ENCODE measurements around the gene RBX1. TPM values are rescaled to one million over a fixed set of nuclear protein-coding genes. Genes with fewer than 3 reads are reported as not detected.
"Not testable (repeated sequence)": the region's sequence is repeated elsewhere in the genome, so short reads cannot be mapped to it uniquely, and the experiment has no call there.

Gene RBX1
- 10 to 100 TPM; 21.6 to 52.4 (median 38.8) TPM for total RNA-seq

- peaks cover 0 to 52% (median 18%) of the 10 kb centered on the region in 3 donors for H3K4me1 ChIP-seq
- H3K36me3 ChIP-seq: peaks cover 0 to 26% of the 10 kb centered on the region in 2 donors
- peak within 1 kb of the TSS; percentile 74 to 77 for H3K4me3 ChIP-seq
- peak within 1 kb of the TSS; percentile 92 to 97 (median 96) for H3K27ac ChIP-seq
- H3K9me3 ChIP-seq: no peaks in the 10 kb centered on the region
- ATAC-seq: peak; percentile 97
- no peaks in the 10 kb centered on the region for H3K27me3 ChIP-seq
- WGBS, 2 donors (ENCODE audit: low coverage in 1 of 2): 0% methylated on average over 1 to 10 of the region's 86 CpGs
- TF ChIP-seq POLR2AphosphoS5 (IDR thresholded peaks at IDR 0.05): peak; percentile 85
- no peak for TF ChIP-seq EP300 (IDR thresholded peaks at IDR 0.05)
- TF ChIP-seq POLR2A (IDR thresholded peaks at IDR 0.05): peak; percentile 84 to 88
- TF ChIP-seq CTCF (IDR thresholded peaks at IDR 0.05): no peak
Observed at GRCh38 chr22:40950962-40951794, at the start of gene RBX1. RBX1 (plus strand) TSS chr22:40951378; CDS start chr22:40951399, 21 bp downstream.

- Histone ChIP-seq H3K4me1 (no peaks in the 10 kb centered on the region), H3K4me3 (no peak overlapping the region), H3K9me3 (no peaks in the 10 kb centered on the region), H3K27me3 (no peaks in the 10 kb centered on the region), H3K27ac (no peak overlapping the region), H3K36me3 (peaks cover 0 to 61% of the 10 kb centered on the region in 2 donors)
- 100% methylated on average over 1 of the region's 1 CpG for WGBS, 2 donors (ENCODE audit: low coverage in 1 of 2)
- no peak for TF ChIP-seq POLR2A (IDR thresholded peaks at IDR 0.05)
- no peak for TF ChIP-seq CTCF (IDR thresholded peaks at IDR 0.05)
- no peak for TF ChIP-seq POLR2AphosphoS5 (IDR thresholded peaks at IDR 0.05)
- TF ChIP-seq EP300 (IDR thresholded peaks at IDR 0.05): no peak
- ATAC-seq: no peak
Observed at GRCh38 chr22:40904101-40904500, 47.1 kb upstream of the RBX1 start.

- 91 to 93% methylated on average over 2 to 6 of the region's 6 CpGs for WGBS, 2 donors (ENCODE audit: low coverage in 1 of 2)
Observed at GRCh38 chr22:40908895-40909294, 42.3 kb upstream of the RBX1 start.

DNA sequence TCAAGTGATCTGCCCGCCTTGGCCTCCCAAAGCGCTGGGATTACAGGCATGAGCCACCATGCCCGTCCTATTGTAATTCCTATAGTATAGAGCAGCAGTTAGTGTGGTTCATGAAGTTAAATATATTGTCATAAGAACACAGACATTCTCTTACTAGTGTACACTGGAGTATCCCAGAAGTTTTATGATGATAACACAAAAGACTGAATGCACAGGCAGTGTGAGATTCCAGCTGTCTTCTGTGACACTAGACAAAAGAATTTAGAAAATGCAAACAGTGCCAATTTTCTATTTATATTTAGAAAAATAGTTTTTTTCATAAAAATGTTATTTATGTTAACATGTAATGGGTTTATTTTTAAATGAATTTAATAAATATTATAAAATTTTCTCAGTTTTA is 39.4 kb upstream of the RBX1 start:
- H3K4me1 ChIP-seq: no peaks in the 10 kb centered on the region
- WGBS, 2 donors (ENCODE audit: low coverage in 1 of 2): 100% methylated on average over 1 of the region's 3 CpGs; no CpG with 5 or more reads in 1 of the 2 donors
- peaks cover 0 to 94% of the 10 kb centered on the region in 2 donors for H3K36me3 ChIP-seq
- no peaks in the 10 kb centered on the region for H3K27me3 ChIP-seq
- H3K4me3 ChIP-seq: no peak overlapping the region
- no peaks in the 10 kb centered on the region for H3K9me3 ChIP-seq
- no peak overlapping the region for H3K27ac ChIP-seq
- no peak for ATAC-seq
- TF ChIP-seq POLR2A (IDR thresholded peaks at IDR 0.05) (no peak), POLR2AphosphoS5 (IDR thresholded peaks at IDR 0.05) (no peak), CTCF (IDR thresholded peaks at IDR 0.05) (no peak), EP300 (IDR thresholded peaks at IDR 0.05) (no peak)

More at GRCh38 chr22:40908895-40909294, 42.3 kb upstream of the RBX1 start:
- Histone ChIP-seq H3K4me1 (no peaks in the 10 kb centered on the region), H3K4me3 (no peak overlapping the region), H3K27me3 (no peaks in the 10 kb centered on the region), H3K36me3 (peaks cover 0 to 85% of the 10 kb centered on the region in 2 donors), H3K27ac (no peak overlapping the region), H3K9me3 (no peaks in the 10 kb centered on the region)
- TF ChIP-seq CTCF (IDR thresholded peaks at IDR 0.05): no peak
- no peak for TF ChIP-seq EP300 (IDR thresholded peaks at IDR 0.05)
- TF ChIP-seq POLR2AphosphoS5 (IDR thresholded peaks at IDR 0.05): no peak
- no peak for TF ChIP-seq POLR2A (IDR thresholded peaks at IDR 0.05)
- no peak for ATAC-seq

- not testable (repeated sequence) for H3K27ac ChIP-seq, ATAC-seq, H3K4me1 ChIP-seq, H3K4me3 ChIP-seq, H3K9me3 ChIP-seq, H3K27me3 ChIP-seq
- 83 to 100% methylated on average over 1 to 2 of the region's 6 CpGs for WGBS, 2 donors (ENCODE audit: low coverage in 1 of 2)
- H3K36me3 ChIP-seq: peaks cover 0 to 94% of the 10 kb centered on the region in 2 donors
Observed at GRCh38 chr22:40912987-40913386, 38.2 kb upstream of the RBX1 start.

Data from gastroesophageal sphincter (tissue), 4 donors.